Erythroblast (primary cell): ENCODE data around the gene NTM.

Source experiments
- GATA1 ChIP-seq: IDR thresholded peaks from 2 replicates; pipeline ENCODE4 v1.6.1; 2011; ENCODE audit warnings: low read depth, mild to moderate bottlenecking, control low read depth, low read length, moderate library complexity
- POLR2A ChIP-seq: IDR thresholded peaks from 2 replicates; pipeline ENCODE4 v1.6.1; 2011; ENCODE audit warnings: mild to moderate bottlenecking, low read length

DNA sequence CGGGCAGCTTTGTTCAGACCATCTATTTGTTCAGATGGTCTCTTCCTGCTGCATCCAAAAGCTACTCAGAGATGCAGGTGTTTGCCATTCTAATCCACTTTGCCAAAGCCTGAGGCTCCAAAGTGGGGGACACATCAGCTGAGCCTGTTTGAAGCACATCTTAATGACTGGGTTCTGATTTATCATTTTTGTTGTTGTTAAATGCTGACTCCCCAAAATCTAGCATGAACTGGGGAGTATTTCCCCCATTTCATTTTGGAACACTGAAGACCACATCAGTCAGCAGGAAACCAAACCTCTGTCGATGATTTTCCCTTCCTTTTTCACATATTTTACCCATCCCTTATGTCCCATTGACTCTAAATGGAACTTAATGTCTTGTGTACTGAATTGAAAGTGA is 262.6 kb downstream of the NTM start:
- TF ChIP-seq POLR2A (no peak), GATA1 (no peak)
